NCI-H226 (cell line): ENCODE data around the gene GPR45.
A peak's percentile ranks its signal among the peaks of the same experiment; 100 is the strongest.
"Not testable (repeated sequence)": the region's sequence is repeated elsewhere in the genome, so short reads cannot be mapped to it uniquely, and the experiment has no call there.

Experiments
- DNase-seq: peaks from one replicate; pipeline ENCODE4 v3.0.0-alpha.2; 2015

Gene GPR45, protein sequence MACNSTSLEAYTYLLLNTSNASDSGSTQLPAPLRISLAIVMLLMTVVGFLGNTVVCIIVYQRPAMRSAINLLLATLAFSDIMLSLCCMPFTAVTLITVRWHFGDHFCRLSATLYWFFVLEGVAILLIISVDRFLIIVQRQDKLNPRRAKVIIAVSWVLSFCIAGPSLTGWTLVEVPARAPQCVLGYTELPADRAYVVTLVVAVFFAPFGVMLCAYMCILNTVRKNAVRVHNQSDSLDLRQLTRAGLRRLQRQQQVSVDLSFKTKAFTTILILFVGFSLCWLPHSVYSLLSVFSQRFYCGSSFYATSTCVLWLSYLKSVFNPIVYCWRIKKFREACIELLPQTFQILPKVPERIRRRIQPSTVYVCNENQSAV

DNA sequence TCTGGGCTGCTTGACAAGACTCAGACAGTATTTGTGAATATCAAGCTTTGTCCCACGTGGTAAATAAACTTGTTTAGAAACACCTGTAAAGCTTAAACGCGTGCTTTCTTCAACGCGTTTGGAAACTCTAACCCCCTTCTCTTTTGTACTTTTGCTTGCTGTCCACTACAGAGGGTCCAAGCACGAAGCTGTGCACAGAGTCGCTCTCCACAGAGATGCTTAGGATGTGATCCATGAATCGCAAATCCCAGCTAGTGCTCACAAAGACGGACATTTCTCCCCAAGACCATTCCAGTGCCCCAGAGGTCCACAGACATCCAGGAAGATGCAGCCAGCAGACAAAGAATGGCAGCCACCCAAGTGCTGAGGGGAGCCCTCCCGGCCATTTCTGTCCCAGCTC, at the start of gene GPR45:
TSS of gene GPR45 (plus strand) at position 301 of the 400 bp plus-strand sequence. CDS start 116 bp downstream, outside the sequence.
- no peak for DNase-seq

DNA sequence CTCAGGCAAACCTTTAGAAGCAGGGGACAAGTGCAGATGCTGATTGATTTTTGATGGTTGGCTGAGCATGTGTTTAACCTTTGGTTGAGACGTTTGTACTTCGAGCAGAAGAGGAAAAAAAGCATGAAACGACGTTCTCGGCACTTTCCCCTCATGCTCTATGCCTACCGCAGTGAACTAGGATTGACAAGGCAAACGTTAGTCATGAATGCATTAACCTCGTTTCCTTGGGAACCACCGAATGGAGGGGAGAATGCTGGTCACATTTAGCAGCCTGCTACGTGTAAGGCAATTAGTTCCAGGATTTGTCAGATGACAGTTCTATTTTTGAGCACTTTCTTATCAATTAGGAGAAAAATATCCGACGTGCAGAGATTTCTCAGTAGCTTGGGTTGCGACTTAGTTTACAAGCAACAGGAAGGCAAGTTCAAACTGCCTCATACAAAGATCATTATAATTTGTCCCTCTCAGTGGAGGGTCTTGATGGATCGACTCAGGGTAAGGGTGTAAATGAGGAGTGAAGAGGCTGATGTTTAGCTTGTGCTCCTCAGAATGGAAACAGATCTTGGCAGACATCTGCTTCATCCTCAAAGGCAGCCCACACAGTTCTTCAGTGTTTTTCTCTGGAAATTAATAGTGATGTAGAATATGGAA, 47.4 kb upstream of the GPR45 start:
- no peak for DNase-seq

GRCh38 chr2:105196651-105197050, 44.9 kb upstream of the GPR45 start:
- DNase-seq, result no peak

DNA sequence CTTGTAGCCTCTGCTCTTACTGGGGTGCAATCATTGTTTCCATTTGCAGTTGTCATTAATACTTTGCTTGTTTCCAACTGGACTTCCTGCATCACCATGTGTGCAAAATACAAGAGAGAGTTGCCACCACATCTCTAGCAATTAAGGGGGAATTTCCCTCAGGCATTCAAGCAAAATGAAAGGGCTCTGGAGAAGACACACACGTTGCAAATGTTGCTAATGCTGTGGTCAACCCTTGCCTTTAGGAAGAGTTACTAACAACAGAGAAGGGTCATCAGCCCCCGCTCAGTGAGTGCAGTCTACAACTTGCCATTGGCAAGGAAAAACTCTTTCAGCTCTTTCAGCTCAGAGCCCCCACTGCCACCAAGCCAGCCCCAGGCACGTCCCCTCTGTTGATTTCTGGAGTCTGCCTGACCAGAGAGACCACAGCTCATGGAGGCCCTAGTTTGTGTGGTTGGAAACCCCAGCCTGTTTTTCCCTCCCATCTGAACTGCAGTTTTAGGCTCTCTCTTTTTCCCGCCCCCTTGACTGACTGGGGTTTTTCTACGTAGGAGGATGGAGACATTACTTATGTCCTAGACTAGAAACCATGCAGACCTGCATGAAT, 25.9 kb upstream of the GPR45 start:
- DNase-seq, result no peak

- no peak for DNase-seq
These were observed 20.9 kb upstream of the GPR45 start for GRCh38 chr2:105220604-105221003.

GRCh38 chr2:105224444-105224843, 17.1 kb upstream of the GPR45 start:
- no peak for DNase-seq

DNA sequence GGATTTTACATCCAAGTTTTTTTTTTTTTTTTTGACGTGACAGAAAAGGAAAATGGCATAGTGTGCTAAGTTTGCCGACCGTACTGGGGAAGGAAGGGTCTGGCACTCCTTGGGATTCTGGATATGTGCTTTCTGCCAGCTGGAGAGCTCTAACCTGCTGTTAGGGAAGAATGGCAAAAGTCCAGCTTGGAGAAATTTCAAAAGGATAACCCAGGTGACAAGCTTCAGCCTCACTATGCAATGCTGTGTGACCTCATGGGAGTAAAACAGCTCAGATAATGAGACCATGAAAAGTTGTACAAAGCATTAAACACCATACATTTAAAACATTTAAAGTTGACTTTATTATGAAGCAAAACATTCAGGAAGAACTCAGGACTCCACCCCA, 10.3 kb upstream of the GPR45 start:
- no peak for DNase-seq

DNA sequence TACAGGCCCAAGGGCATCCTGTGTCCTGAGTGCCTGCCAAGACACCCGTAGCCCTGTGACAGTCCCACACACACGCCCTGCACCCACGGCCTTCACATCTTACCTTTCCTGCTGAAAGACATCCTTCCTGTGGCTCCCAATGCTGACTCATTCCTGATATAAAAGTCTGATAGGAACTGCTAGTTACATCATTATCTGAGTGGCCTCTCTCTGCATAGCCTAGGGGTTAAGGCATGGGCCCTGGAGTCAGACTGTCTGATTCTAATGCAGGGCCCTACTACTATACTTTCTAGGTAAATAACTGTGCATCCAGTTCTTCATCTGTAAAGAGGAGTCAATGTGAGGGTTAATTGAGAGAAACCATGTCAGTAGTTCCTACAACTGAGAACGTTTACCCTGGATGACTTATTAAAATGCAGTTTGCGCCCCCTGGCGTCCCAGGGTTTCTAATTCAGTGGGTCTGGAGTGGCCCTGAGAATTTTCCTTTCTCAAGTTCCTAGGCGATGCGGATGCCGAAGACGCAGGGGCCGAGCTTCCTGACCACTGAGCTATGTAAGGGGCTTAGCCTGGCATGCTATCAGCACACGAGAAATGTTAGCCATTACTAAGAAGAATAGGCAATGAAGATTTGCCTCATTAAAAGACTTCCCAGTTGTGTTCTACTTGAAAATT, 6.0 kb upstream of the GPR45 start:
- peak; percentile 57 for DNase-seq

DNA sequence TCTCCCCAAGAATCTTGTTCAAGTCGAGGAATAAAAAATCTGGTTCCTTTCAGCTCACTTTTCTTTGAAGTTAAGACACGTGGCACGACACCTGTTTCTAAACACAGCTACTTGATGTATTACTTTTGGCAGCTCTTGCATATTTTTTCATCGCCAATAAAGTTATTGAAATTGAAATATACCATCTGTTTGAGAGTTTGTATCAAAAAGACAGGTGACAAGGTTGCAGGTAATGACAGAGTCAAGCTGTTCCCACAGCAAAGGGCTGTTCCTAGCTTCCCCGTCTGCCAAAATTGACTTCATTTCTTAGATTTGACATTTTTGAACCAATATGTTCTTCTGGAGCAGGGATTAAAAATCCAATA, 5.5 kb upstream of the GPR45 start:
- no peak for DNase-seq

GRCh38 chr2:105237045-105237765, 4.3 kb upstream of the GPR45 start:
- no peak for DNase-seq

GRCh38 chr2:105238664-105239240, 2.8 kb upstream of the GPR45 start:
- no peak for DNase-seq

DNA sequence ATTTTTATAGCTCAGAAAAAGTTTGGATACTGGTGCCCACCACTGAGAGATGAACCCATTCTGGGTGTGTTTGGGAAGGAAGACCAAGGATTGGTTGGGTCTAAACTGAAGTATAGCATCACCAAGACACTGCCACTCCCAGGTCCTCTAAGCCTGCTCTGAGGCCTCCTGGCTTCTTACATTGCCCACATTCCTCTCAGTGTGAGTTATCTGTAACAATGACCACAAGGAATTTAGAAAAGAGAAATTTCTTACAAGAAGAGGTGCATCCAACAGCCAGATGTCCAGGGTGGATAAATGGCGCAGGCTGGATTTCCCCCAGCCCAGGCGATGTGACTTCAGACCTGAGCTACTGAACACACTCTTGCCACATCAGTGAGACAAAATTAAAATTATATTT, 1.6 kb upstream of the GPR45 start:
- peak; percentile 95 for DNase-seq

DNA sequence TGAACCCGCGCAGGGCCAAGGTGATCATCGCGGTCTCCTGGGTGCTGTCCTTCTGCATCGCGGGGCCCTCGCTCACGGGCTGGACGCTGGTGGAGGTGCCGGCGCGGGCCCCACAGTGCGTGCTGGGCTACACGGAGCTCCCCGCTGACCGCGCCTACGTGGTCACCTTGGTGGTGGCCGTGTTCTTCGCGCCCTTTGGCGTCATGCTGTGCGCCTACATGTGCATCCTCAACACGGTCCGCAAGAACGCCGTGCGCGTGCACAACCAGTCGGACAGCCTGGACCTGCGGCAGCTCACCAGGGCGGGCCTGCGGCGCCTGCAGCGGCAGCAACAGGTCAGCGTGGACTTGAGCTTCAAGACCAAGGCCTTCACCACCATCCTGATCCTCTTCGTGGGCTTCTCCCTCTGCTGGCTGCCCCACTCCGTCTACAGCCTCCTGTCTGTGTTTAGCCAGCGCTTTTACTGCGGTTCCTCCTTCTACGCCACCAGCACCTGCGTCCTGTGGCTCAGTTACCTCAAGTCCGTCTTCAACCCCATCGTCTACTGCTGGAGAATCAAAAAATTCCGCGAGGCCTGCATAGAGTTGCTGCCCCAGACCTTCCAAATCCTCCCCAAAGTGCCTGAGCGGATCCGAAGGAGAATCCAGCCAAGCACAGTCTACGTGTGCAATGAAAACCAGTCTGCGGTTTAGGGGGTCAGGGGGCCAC, 897 bp downstream of the GPR45 start:
- no peak for DNase-seq

GRCh38 chr2:105243961-105244360, 2.4 kb downstream of the GPR45 start:
- no peak for DNase-seq

DNA sequence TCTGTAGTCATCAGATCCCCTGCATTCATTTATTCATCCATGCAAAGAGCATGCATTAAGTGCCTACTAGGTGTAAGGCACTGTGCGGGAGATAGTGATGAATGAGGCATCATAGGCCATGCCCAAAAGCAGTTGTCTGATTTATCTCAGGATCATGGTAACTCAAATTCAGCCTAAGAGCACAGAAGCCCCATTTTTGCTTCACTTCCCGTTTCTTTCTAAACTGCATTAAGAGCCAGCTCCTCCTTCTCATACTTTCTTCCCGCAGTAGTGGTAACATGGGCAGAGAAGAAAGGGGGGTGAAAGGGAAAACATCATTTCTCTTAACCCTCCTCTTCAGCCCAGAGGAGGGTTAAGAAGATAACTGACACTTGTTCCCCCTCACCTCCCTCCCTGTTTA, 2.9 kb downstream of the GPR45 start:
- DNase-seq, result no peak

GRCh38 chr2:105248316-105249070, 7.0 kb downstream of the GPR45 start:
- DNase-seq, result no peak

DNA sequence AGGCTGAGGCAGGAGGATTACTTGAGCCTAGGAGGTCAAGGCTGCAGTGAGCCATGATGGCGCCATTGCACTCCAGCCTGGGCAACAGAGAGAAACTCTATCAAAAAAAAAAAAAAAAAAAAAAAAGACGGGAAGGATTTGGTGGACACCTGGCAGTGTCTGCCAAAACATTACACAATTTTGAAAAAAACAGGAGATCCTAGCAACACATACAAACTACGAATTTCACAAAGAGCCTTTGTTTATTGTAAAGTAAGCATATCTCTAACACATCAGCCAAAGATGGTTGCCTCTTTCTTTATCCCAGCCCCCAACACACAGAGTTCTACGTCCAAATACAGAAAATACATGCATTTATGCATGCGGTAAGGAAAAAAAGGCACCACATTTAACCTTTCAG, 7.6 kb downstream of the GPR45 start:
- no peak for DNase-seq

DNA sequence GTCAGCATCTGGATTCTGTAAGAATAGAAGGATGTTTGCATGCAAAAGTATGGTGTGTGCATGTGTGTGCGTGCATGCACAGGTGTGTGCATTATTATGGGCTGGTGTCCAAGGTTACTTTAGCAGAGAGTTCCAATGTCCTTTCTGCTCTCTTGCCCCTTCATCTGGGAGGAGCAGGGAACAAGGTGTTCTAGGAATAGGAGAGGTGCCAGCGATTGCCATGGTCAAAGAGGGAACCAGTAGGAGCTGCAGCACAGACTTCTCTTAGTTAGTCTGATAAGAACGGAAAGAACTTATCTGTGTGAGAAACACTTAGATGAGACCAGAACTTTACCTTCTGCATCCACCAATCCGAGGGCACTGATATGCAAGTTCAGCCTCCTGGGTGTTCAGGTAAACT, 8.3 kb downstream of the GPR45 start:
- no peak for DNase-seq

GRCh38 chr2:105251016-105251648, 9.6 kb downstream of the GPR45 start:
- not testable (repeated sequence) for DNase-seq

GRCh38 chr2:105252271-105252670, 10.7 kb downstream of the GPR45 start:
- DNase-seq, result no peak
